IPS-18c (cell line): ENCODE results near the gene LNX1.
"Not testable (repeated sequence)": the region's sequence is repeated elsewhere in the genome, so short reads cannot be mapped to it uniquely, and the experiment has no call there.

Source experiments
- H3K4me3 ChIP-seq: 2 replicates; pipeline ENCODE4 v1.7.0; 2013; ENCODE audit warnings: low read depth, mild to moderate bottlenecking, low read length, moderate library complexity; ENCODE audit not compliant: insufficient read depth
- H3K9me3 ChIP-seq: one replicate; pipeline ENCODE4 v1.6.1; 2013; ENCODE audit warnings: mild to moderate bottlenecking, low read length, moderate library complexity; ENCODE audit not compliant: control insufficient read depth, insufficient read depth

LNX1 gene

GRCh38 chr4:53424280-53424679 lies 167.0 kb downstream of the LNX1 start:
- Histone ChIP-seq H3K4me3 (no peak overlapping the region), H3K9me3 (no peaks in the 10 kb centered on the region)

- no peak overlapping the region for H3K4me3 ChIP-seq
- H3K9me3 ChIP-seq: no peaks in the 10 kb centered on the region
Measured at GRCh38 chr4:53422367-53422766, 168.9 kb downstream of the LNX1 start.

GRCh38 chr4:53421791-53422190 lies 169.5 kb downstream of the LNX1 start:
- no peak overlapping the region for H3K4me3 ChIP-seq
- H3K9me3 ChIP-seq: no peaks in the 10 kb centered on the region

GRCh38 chr4:53419208-53419607 lies 172.1 kb downstream of the LNX1 start:
- H3K9me3 ChIP-seq: no peaks in the 10 kb centered on the region

GRCh38 chr4:53409479-53409878 lies 181.8 kb downstream of the LNX1 start:
- H3K4me3 ChIP-seq, H3K9me3 ChIP-seq: not testable (repeated sequence)

More at GRCh38 chr4:53419208-53419607, 172.1 kb downstream of the LNX1 start:
- no peak overlapping the region for H3K4me3 ChIP-seq
